Measurements from ENCODE around the gene PPP6R2.
"Not testable (repeated sequence)": the region's sequence is repeated elsewhere in the genome, so short reads cannot be mapped to it uniquely, and the experiment has no call there.

Gene PPP6R2

DNA sequence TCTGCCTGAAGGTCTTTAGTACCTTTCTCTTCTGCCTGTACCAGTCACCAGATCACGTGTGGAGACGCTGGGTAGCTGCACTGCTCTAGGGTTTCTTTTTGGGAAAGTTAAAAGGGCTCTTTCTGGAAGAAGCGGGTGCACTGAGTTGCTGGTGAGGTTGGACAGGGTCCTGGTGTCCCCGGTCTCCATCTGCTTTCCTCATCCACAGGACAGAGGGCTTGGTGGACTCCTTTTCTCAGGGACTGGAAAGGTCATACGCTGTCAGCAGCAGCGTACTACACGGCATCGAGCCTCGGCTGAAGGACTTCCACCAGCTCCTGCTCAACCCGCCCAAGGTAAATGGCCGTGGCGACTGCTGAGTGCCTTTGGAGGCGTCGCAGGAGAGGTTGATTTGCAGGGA, 78.9 kb downstream of the PPP6R2 start:
- TF ChIP-seq TAF1 (IDR thresholded peaks at IDR 0.05; ENCODE audit: low read depth, low read length) (no peak), POU2F2 (IDR thresholded peaks at IDR 0.05; ENCODE audit: low read depth, low read length) (no peak), POLR2A (IDR thresholded peaks at IDR 0.05; ENCODE audit: low read depth, low read length) (no peak), PAX5 (IDR thresholded peaks at IDR 0.05; ENCODE audit: insufficient read depth, low read length, severe bottlenecking) (no peak), SPI1 (IDR thresholded peaks at IDR 0.05; ENCODE audit: low read depth, low read length) (no peak), POLR2AphosphoS5 (IDR thresholded peaks at IDR 0.05; ENCODE audit: low read depth, low read length) (no peak)
- DNase-seq (ENCODE audit: insufficient read length, low spot score) (no peak), FAIRE-seq (no peak)

DNA sequence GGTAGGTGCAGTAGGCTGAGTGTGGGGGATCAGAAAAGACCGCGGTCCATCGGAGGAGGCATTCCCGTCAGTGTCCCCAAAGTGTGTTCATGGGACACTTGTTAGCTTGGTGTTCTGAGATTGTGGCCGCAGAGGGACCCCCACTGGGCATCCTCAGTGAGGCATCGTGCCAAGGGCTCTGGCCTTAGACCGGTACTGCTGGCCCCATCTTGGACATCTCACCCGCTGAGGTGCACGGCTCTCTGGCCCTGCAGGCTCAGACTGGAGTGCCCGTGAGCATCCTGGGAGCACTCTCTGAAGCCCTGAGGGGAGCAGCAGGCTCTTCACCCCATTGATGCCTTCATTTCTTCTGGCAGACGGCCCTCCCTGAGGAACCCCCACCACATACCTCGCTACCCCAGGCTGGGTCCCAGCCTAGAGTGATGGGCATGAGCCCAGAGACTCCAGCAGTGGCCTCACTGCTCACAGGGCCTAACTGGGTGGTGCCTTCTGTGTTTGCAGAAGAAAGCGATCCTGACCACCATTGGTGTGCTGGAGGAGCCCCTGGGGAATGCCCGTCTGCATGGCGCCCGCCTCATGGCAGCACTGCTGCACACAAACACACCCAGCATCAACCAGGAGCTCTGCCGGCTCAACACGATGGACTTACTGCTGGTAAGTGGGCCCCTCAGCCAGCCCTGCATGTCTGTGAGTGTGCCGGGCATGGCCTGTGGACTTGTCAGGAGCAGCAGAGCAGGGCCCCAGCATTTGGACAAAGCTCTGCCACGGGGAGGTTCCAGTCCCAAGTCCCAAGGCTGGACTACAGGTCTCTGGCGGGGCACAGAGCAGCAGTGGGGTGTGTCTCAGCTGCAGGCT, 80.1 kb downstream of the PPP6R2 start:
- no peak for FAIRE-seq
- no peak for TF ChIP-seq POLR2AphosphoS5 (IDR thresholded peaks at IDR 0.05; ENCODE audit: low read depth, low read length)
- no peak for TF ChIP-seq SPI1 (IDR thresholded peaks at IDR 0.05; ENCODE audit: low read depth, low read length)
- no peak for TF ChIP-seq TAF1 (IDR thresholded peaks at IDR 0.05; ENCODE audit: low read depth, low read length)
- TF ChIP-seq POU2F2 (IDR thresholded peaks at IDR 0.05; ENCODE audit: low read depth, low read length), result no peak
- no peak for TF ChIP-seq PAX5 (IDR thresholded peaks at IDR 0.05; ENCODE audit: insufficient read depth, low read length, severe bottlenecking)
- TF ChIP-seq POLR2A (IDR thresholded peaks at IDR 0.05; ENCODE audit: low read depth, low read length), result no peak

DNA sequence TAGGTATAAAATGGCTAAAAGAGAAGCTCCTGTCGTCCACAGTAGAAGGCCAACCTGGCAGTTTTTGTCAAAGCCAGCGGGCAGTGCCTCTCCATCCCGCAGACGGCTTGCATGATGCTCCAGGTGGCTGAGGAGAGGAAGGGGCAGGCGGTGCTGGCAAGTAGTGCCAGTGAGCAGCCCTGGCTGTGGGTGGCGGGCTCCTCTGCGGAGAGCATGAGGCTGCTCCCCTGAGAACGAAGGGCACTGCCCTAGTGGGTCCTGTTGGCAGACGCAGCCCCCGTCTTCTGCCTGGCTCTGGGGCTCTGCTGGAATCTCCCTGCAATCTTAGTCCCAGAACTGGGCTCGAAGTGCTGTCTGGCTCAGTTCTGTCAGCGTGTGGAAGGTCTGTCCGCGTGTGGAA, 80.8 kb downstream of the PPP6R2 start:
- TF ChIP-seq POU2F2 (IDR thresholded peaks at IDR 0.05; ENCODE audit: low read depth, low read length) (no peak), POLR2AphosphoS5 (IDR thresholded peaks at IDR 0.05; ENCODE audit: low read depth, low read length) (no peak), TAF1 (IDR thresholded peaks at IDR 0.05; ENCODE audit: low read depth, low read length) (no peak), PAX5 (IDR thresholded peaks at IDR 0.05; ENCODE audit: insufficient read depth, low read length, severe bottlenecking) (no peak), POLR2A (IDR thresholded peaks at IDR 0.05; ENCODE audit: low read depth, low read length) (no peak), SPI1 (IDR thresholded peaks at IDR 0.05; ENCODE audit: low read depth, low read length) (no peak)
- FAIRE-seq (no peak), DNase-seq (ENCODE audit: insufficient read length, low spot score) (no peak)

More for the DNA sequence above, 80.1 kb downstream of the PPP6R2 start:
- DNase-seq (ENCODE audit: insufficient read length, low spot score), result no peak

DNA sequence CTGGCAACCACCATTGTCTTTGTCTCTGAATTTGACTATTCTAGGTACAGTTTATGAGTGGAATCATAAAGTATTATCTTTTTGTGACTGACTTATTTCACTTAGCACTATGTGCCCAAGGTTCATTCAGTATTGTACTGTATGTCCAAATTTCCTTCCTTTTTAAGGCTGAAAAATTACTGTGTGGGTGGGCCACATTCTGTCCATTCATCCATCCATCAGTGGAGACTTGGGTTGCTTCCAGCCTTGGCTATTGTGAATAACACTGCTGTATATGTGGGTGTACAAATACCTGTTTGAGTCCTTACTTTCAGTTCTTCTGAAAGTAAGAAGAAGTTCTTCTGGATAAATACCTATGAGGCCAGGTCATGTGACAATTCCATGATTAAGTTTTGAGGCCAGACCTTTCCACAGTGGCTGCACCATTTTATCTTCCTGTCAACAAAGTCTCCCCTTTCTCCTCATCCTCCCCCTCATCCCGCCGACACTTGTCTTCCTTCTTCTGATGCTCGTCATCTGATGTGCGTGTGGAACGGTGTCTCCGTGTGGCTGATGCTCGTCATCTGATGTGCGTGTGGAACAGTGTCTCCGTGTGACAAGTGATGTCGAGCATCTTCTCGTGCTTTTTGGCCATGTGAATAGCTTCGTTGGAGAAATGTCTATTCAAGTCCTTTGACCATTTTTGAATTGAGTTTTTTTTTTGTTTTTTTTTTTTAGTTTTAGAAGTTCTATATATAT, 82.2 kb downstream of the PPP6R2 start:
- TF ChIP-seq POLR2A (IDR thresholded peaks at IDR 0.05; ENCODE audit: low read depth, low read length) (no peak), PAX5 (IDR thresholded peaks at IDR 0.05; ENCODE audit: insufficient read depth, low read length, severe bottlenecking) (no peak), SPI1 (IDR thresholded peaks at IDR 0.05; ENCODE audit: low read depth, low read length) (no peak), TAF1 (IDR thresholded peaks at IDR 0.05; ENCODE audit: low read depth, low read length) (no peak), POLR2AphosphoS5 (IDR thresholded peaks at IDR 0.05; ENCODE audit: low read depth, low read length) (no peak), POU2F2 (IDR thresholded peaks at IDR 0.05; ENCODE audit: low read depth, low read length) (no peak)
- FAIRE-seq (no peak), DNase-seq (ENCODE audit: insufficient read length, low spot score) (no peak)

DNA sequence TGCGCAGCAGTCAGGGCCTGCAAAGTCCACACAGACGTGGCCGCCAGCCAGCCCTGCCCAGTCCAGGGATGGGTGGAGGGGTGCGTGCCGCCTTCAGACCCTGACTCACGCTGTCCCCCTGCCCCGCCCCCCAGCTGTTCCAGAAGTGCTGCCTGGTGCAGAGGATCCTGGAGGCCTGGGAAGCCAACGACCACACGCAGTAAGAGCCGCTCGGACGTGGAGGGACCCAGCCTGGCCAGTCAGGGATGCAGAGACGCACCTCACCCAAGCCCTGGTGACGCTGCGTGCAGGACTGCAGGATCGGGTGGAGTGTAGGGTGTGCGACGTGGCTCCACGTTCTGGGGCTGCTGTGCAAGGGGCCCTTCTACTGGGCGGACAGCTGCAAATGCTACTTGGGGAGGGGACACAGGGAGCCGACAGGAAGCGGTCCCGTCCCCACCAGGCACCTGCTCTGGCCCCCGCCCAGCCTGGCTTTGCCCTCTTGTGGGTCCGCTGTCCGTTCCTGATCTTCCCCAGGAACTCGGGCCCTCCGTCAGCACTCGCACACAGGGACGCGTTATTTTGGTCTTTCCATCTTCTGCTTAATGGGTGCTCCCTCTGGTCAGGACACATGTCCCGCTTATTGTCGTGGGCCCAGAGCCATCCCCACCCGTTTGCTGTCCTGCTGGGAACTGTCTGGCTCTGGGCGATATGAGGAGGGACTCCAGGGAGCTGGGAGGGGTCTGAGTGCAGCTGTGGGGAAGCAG, 89.2 kb downstream of the PPP6R2 start:
- TF ChIP-seq SPI1 (IDR thresholded peaks at IDR 0.05; ENCODE audit: low read depth, low read length), result no peak
- TF ChIP-seq POLR2AphosphoS5 (IDR thresholded peaks at IDR 0.05; ENCODE audit: low read depth, low read length), result no peak
- TF ChIP-seq TAF1 (IDR thresholded peaks at IDR 0.05; ENCODE audit: low read depth, low read length), result no peak
- no peak for TF ChIP-seq POLR2A (IDR thresholded peaks at IDR 0.05; ENCODE audit: low read depth, low read length)
- TF ChIP-seq POU2F2 (IDR thresholded peaks at IDR 0.05; ENCODE audit: low read depth, low read length), result no peak
- FAIRE-seq, result no peak
- DNase-seq (ENCODE audit: insufficient read length, low spot score), result no peak

DNA sequence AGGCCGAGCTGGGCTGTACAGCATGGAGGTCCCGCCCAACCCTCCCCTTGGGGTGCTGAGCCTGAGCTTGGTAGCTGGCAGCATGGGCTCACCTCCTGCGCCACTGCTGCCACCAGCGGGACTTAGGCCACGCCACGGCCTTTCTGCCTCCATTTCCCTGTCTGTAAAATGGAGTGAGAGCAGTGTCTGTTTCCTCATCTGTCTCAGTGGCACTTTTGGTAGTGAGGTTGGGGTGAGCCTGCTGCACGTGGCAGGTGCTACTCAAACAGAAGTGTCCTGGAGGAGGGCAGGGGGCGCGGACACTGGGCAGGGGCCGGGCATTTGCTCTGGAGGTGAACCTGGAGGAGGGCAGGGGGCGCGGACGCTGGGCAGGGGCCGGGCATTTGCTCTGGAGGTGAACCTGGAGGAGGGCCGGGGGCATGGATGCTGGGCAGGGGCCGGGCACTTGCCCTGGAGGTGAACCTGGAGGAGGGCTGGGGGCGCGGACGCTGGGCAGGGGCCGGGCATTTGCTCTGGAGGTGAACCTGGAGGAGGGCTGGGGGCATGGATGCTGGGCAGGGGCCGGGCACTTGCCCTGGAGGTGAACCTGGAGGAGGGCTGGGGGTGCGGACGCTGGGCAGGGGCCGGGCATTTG, 89.9 kb downstream of the PPP6R2 start:
- FAIRE-seq; DNase-seq (ENCODE audit: insufficient read length, low spot score): not testable (repeated sequence)

DNA sequence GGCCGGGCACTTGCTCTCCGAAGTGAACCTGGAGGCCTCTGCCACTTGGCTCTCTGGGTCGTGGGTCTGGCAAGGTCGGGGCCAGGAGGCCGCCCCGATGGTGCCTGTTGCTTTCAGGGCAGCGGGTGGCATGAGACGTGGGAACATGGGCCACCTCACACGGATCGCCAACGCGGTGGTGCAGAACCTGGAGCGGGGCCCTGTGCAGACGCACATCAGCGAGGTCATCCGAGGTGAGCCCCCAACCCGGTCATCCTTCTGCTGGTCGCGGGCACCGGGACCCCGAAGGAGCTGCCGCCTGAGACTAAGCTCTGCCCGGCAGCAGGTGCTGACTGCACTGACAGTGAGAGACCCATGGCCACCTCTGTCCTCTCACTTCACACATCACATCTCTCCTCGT, 91.7 kb downstream of the PPP6R2 start:
- FAIRE-seq, result no peak
- TF ChIP-seq POLR2AphosphoS5 (IDR thresholded peaks at IDR 0.05; ENCODE audit: low read depth, low read length) (no peak), PAX5 (IDR thresholded peaks at IDR 0.05; ENCODE audit: insufficient read depth, low read length, severe bottlenecking) (no peak), TAF1 (IDR thresholded peaks at IDR 0.05; ENCODE audit: low read depth, low read length) (no peak), POLR2A (IDR thresholded peaks at IDR 0.05; ENCODE audit: low read depth, low read length) (no peak), SPI1 (IDR thresholded peaks at IDR 0.05; ENCODE audit: low read depth, low read length) (no peak), POU2F2 (IDR thresholded peaks at IDR 0.05; ENCODE audit: low read depth, low read length) (no peak)
- no peak for DNase-seq (ENCODE audit: insufficient read length, low spot score)

DNA sequence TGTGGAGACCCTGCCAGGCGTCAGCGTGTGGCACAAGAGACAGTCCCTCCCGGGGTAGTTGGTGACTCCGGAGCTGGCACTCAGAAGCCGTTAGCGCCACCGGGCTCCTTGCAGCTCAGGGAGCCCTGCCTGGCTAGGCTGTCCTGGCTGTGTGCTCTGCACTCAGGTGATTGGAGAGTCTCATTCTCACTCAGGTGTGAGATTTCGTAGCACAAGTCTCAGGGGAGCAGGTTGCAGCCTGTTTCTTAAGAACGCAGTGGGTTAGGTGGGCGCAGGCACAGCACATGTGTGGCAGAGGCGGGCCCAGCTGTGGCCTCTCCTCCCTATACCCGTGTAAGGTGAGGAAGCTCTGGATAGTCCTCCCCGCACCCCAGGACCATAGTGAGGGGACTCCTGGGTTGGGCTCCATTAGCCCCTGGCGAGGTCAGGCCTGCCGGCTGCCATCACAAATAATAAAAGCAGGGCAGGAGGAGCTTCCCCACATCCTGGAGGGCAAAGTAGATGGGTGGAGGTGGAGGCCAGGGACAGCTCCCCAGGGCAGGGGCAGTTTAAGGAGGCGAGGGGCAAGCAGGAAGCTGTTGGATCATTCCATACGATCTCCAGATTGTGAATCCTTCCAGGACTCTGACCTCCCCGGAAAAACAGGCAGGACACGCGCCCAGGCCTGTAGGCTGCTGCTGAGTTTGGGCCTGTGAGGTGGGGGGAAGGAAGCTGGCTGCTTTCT, 92.3 kb downstream of the PPP6R2 start:
- TF ChIP-seq POU2F2 (IDR thresholded peaks at IDR 0.05; ENCODE audit: low read depth, low read length) (no peak), SPI1 (IDR thresholded peaks at IDR 0.05; ENCODE audit: low read depth, low read length) (no peak), PAX5 (IDR thresholded peaks at IDR 0.05; ENCODE audit: insufficient read depth, low read length, severe bottlenecking) (no peak), POLR2A (IDR thresholded peaks at IDR 0.05; ENCODE audit: low read depth, low read length) (no peak)
- DNase-seq (ENCODE audit: insufficient read length, low spot score) (no peak), FAIRE-seq (no peak)

Data from GM12891 (cell line).